ENCODE data around the gene CCDC171. TPM values are rescaled to one million over a fixed set of nuclear protein-coding genes. Genes with fewer than 3 reads are reported as not detected.

CCDC171 gene
- total RNA-seq, 2 experiments from 2014 or later: 10.4 to 18.2 TPM

DNA sequence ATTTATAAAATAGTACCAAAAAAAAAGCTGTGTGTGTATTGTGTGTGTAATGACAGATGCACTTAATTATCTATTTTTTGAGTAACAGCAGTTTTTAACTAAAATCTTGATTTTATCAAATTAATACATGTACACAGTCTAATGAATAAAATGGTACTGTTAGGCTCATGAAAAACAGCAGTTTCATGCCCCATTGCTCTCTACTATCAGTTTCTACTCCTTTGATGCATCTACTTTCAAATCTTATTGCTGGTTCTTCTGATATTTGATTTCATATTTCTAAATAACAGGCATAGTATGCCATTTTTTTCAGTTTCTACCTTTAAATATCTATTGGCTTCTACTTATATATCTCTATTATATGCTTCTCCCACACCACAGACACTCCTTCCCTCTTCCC is 117.4 kb downstream of the CCDC171 start:
- Histone ChIP-seq H3K27ac (ENCODE audit: low read depth, low read length, poor library complexity, severe bottlenecking) (no peak overlapping the region), H3K9me3 (ENCODE audit: low read length) (no peaks in the 10 kb centered on the region), H3K79me2 (ENCODE audit: insufficient read depth, low read depth, low read length) (no peaks in the 10 kb centered on the region), H3K4me2 (ENCODE audit: low read length) (no peak overlapping the region), H3K9me2 (ENCODE audit: insufficient read depth, low read length) (no peaks in the 10 kb centered on the region), H4K20me1 (ENCODE audit: insufficient read depth, low read length) (no peaks in the 10 kb centered on the region), H2AFZ (ENCODE audit: low read length) (no peak overlapping the region), H3K4me1 (ENCODE audit: insufficient read depth, low read length, poor library complexity, severe bottlenecking) (no peaks in the 10 kb centered on the region), H3K4me3 (ENCODE audit: low read depth, low read length, poor library complexity, severe bottlenecking) (no peak overlapping the region), H3K36me3 (ENCODE audit: insufficient read depth, low read length) (no peaks in the 10 kb centered on the region)
- TF ChIP-seq, protein P1, sequence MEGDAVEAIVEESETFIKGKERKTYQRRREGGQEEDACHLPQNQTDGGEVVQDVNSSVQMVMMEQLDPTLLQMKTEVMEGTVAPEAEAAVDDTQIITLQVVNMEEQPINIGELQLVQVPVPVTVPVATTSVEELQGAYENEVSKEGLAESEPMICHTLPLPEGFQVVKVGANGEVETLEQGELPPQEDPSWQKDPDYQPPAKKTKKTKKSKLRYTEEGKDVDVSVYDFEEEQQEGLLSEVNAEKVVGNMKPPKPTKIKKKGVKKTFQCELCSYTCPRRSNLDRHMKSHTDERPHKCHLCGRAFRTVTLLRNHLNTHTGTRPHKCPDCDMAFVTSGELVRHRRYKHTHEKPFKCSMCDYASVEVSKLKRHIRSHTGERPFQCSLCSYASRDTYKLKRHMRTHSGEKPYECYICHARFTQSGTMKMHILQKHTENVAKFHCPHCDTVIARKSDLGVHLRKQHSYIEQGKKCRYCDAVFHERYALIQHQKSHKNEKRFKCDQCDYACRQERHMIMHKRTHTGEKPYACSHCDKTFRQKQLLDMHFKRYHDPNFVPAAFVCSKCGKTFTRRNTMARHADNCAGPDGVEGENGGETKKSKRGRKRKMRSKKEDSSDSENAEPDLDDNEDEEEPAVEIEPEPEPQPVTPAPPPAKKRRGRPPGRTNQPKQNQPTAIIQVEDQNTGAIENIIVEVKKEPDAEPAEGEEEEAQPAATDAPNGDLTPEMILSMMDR (conservative IDR thresholded peaks at IDR 0.05; ENCODE audit: low read length): no peak
- no peak for TF ChIP-seq EZH2phosphoT487 (IDR thresholded peaks at IDR 0.05; ENCODE audit: borderline replicate concordance, low read depth, low read length)
- no peak for DNase-seq (ENCODE audit: low spot score)
- BruUV-seq (replicated peaks): no TSS peak
- POLR2A ChIA-PET: no interaction called here
- CTCF ChIA-PET (ENCODE audit: unreplicated experiment): no interaction called here
- intact Hi-C loops (cut with micrococcal nuclease; ENCODE audit: unreplicated experiment): no loop called here

DNA sequence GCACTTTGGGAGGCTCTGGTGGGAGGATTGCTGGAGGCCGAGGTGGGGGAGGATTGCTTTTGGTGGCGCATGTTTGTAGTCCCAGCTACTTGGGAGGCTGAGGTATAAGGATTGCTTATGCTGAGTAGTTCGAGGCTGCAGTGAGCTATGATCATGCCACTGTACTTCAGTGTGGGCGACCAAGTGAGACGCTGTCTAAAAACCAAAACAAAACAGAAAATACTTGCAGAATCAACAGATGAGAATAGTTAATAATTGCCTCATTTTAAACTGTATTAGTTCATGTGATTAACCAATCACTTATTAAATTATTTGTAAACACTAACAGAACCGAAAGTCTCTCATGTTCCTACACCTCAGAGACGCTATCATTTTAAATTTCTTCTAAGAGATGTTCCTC is 118.1 kb downstream of the CCDC171 start:
- no peaks in the 10 kb centered on the region for H3K79me2 ChIP-seq (ENCODE audit: insufficient read depth, low read depth, low read length)
- no peak overlapping the region for H2AFZ ChIP-seq (ENCODE audit: low read length)
- no peaks in the 10 kb centered on the region for H3K36me3 ChIP-seq (ENCODE audit: insufficient read depth, low read length)
- no peaks in the 10 kb centered on the region for H3K9me2 ChIP-seq (ENCODE audit: insufficient read depth, low read length)
- POLR2A ChIA-PET: no interaction called here
- no peak overlapping the region for H3K27ac ChIP-seq (ENCODE audit: low read depth, low read length, poor library complexity, severe bottlenecking)
- no peaks in the 10 kb centered on the region for H4K20me1 ChIP-seq (ENCODE audit: insufficient read depth, low read length)
- DNase-seq (ENCODE audit: low spot score): no peak
- H3K4me3 ChIP-seq (ENCODE audit: low read depth, low read length, poor library complexity, severe bottlenecking): no peak overlapping the region
- intact Hi-C loops (cut with micrococcal nuclease; ENCODE audit: unreplicated experiment): no loop called here
- H3K4me2 ChIP-seq (ENCODE audit: low read length): no peak overlapping the region
- no peaks in the 10 kb centered on the region for H3K4me1 ChIP-seq (ENCODE audit: insufficient read depth, low read length, poor library complexity, severe bottlenecking)
- TF ChIP-seq, protein P1 (conservative IDR thresholded peaks at IDR 0.05; ENCODE audit: low read length): no peak
- no peak for TF ChIP-seq EZH2phosphoT487 (IDR thresholded peaks at IDR 0.05; ENCODE audit: borderline replicate concordance, low read depth, low read length)
- CTCF ChIA-PET (ENCODE audit: unreplicated experiment): no interaction called here
- no TSS peak for BruUV-seq (replicated peaks)
- no peaks in the 10 kb centered on the region for H3K9me3 ChIP-seq (ENCODE audit: low read length)

DNA sequence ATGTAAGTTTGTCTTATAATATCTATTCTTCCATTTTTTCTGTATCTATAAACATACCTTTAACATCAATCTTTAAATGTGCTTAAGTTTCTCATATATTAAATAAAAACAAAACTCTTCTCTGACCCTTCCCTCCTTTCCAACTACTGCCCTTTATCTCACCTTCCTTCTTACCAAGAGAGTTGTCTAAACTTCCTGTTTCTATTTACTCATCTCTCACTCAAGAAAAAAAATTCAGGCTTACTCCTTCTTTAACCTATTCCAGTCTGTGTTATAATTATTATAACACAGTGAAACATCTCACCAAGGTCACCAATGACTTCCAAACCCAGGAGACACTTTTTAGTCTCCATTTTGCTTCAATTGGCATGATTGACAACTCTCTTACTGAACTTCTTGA is 140.9 kb downstream of the CCDC171 start:
- Histone ChIP-seq H3K9me2 (ENCODE audit: insufficient read depth, low read length) (no peaks in the 10 kb centered on the region), H3K36me3 (ENCODE audit: insufficient read depth, low read length) (no peaks in the 10 kb centered on the region), H4K20me1 (ENCODE audit: insufficient read depth, low read length) (no peaks in the 10 kb centered on the region), H2AFZ (ENCODE audit: low read length) (no peak overlapping the region), H3K27ac (ENCODE audit: low read depth, low read length, poor library complexity, severe bottlenecking) (no peak overlapping the region), H3K4me2 (ENCODE audit: low read length) (no peak overlapping the region), H3K4me1 (ENCODE audit: insufficient read depth, low read length, poor library complexity, severe bottlenecking) (no peaks in the 10 kb centered on the region), H3K4me3 (ENCODE audit: low read depth, low read length, poor library complexity, severe bottlenecking) (no peak overlapping the region), H3K9me3 (ENCODE audit: low read length) (no peaks in the 10 kb centered on the region), H3K79me2 (ENCODE audit: insufficient read depth, low read depth, low read length) (no peaks in the 10 kb centered on the region)
- CTCF ChIA-PET (ENCODE audit: unreplicated experiment): no interaction called here
- POLR2A ChIA-PET: interaction anchor here (0.6 to 1.4 kb wide), 4 partner anchors 10 to 29 kb away, joined by 3 to 4 read pairs (median 4); no protein-coding TSS in a partner anchor
- BruUV-seq (replicated peaks): no TSS peak
- TF ChIP-seq EZH2phosphoT487 (IDR thresholded peaks at IDR 0.05; ENCODE audit: borderline replicate concordance, low read depth, low read length): no peak
- TF ChIP-seq, protein P1 (conservative IDR thresholded peaks at IDR 0.05; ENCODE audit: low read length): no peak
- DNase-seq (ENCODE audit: low spot score): no peak
- intact Hi-C loops (cut with micrococcal nuclease; ENCODE audit: unreplicated experiment): no loop called here
